Measurements from ENCODE around the gene NXPH3.

The NXPH3 gene

DNA sequence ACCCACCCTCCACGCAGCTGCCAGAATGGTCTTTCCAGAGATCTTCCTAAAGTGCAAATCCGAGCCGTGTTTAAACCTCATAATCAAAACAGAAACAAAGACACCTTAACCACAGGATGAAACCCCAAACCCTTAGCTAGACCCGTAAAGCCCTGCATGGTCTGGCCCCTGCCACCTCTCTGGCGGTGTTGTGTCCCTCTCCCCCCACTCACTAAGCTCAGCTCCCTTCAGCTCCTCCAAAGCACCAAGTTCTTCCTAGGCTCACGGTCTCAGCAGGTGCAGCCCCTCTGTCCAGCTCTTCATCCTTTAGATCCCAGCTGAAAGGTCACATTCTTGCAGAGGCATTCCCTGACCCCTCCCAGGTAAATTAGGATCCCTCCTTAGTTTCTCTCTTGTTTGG lies 4.4 kb upstream of the NXPH3 start:
- Histone ChIP-seq H3K36me3 (ENCODE audit: insufficient read depth, low read length) (no peaks in the 10 kb centered on the region), H3K9me3 (ENCODE audit: low read depth, low read length) (no peaks in the 10 kb centered on the region), H3K27ac (no peak overlapping the region), H3K9ac (ENCODE audit: insufficient read length) (no peak overlapping the region), H3K4me3 (no peak overlapping the region)
- DNase-seq (ENCODE audit: low read depth, low spot score) = no peak
- no peak for TF ChIP-seq POLR2AphosphoS5 (IDR thresholded peaks at IDR 0.05; ENCODE audit: borderline replicate concordance, low read depth, low read length)
- TF ChIP-seq FOXP2 (optimal IDR thresholded peaks at IDR 0.05; ENCODE audit: control extremely low read depth, extremely low read length, insufficient read depth) = no peak
- TF ChIP-seq EZH2 (IDR thresholded peaks at IDR 0.05) = no peak

DNA sequence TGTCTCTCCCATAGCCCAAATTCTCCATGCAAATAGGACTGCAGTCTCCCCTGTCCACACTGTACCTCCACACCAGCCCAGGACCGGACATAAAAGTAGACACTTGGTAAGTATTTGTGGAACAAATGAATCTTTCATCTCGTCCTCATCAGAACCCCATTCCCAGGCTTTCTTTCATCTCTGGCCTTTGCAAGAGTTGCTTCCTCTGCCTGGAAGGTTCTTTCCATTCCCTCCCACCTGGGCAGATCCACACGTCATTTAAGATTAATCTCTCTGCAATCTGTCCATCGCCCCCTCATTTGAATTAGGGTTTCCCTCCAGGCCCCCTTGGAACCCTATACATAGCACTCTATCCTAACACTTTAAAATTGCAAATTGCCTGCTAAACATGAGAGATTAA lies 3.9 kb upstream of the NXPH3 start:
- Histone ChIP-seq H3K4me3 (no peak overlapping the region), H3K36me3 (ENCODE audit: insufficient read depth, low read length) (no peaks in the 10 kb centered on the region), H3K27ac (no peak overlapping the region), H3K9me3 (ENCODE audit: low read depth, low read length) (no peaks in the 10 kb centered on the region), H3K9ac (ENCODE audit: insufficient read length) (no peak overlapping the region)
- DNase-seq (ENCODE audit: low read depth, low spot score) = no peak
- TF ChIP-seq POLR2AphosphoS5 (IDR thresholded peaks at IDR 0.05; ENCODE audit: borderline replicate concordance, low read depth, low read length) = no peak
- TF ChIP-seq FOXP2 (optimal IDR thresholded peaks at IDR 0.05; ENCODE audit: control extremely low read depth, extremely low read length, insufficient read depth) = no peak
- no peak for TF ChIP-seq EZH2 (IDR thresholded peaks at IDR 0.05)

DNA sequence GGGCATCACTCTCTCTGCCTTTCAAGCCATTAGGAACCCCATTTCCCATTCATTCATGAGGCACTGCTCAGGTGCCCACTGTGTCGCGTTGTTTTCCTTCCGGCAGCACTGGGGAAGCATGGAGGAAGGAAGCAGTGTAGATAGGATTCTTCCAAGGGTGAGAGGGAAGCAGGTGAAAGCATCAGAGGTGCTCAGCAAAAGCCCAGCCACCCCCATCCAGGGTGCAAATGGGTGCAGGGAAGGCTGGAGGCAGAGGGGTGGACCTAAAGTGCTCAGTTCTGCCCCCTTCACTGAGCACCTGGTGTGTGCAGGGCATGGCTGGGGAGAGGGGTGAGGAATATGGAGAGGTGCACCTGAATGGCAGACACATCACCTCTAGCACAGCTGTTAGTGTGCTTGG lies 3.4 kb upstream of the NXPH3 start:
- Histone ChIP-seq H3K36me3 (ENCODE audit: insufficient read depth, low read length) (no peaks in the 10 kb centered on the region), H3K9ac (ENCODE audit: insufficient read length) (no peak overlapping the region), H3K27ac (no peak overlapping the region), H3K9me3 (ENCODE audit: low read depth, low read length) (no peaks in the 10 kb centered on the region), H3K4me3 (no peak overlapping the region)
- DNase-seq (ENCODE audit: low read depth, low spot score) = no peak
- TF ChIP-seq EZH2 (IDR thresholded peaks at IDR 0.05) = no peak
- TF ChIP-seq POLR2AphosphoS5 (IDR thresholded peaks at IDR 0.05; ENCODE audit: borderline replicate concordance, low read depth, low read length) = no peak
- TF ChIP-seq FOXP2 (optimal IDR thresholded peaks at IDR 0.05; ENCODE audit: control extremely low read depth, extremely low read length, insufficient read depth) = no peak

DNA sequence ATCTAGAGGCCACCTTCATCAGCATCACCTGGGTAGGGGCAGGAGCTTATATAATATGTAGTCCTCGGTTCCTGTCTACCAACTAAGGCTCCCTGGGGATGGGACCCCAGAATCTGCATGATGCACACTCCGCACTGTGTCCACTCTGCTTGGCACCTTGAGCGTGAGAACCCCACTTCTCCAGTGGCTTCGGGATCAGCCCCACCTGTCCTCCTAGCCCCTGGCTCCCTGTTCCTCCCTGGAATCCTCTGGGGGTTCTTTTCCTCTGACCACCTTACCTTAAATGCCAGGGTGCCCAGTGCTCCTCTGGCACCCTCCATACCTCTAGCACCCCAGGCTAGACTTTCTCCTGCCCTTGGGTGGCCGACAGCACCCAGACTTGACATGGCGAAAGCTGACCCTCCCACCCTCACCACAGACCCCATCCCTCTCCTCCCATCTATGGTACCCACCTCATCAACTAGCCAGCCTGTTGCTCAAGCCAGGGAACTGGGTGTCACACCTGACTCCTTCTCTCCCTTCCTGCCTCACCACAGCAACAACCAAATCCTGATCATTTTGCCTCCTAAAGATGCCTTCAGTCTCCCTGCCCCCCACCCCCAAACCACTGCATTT lies 2.8 kb upstream of the NXPH3 start:
- H3K27ac ChIP-seq = no peak overlapping the region
- no peak overlapping the region for H3K4me3 ChIP-seq
- DNase-seq (ENCODE audit: low read depth, low spot score) = no peak
- no peaks in the 10 kb centered on the region for H3K9me3 ChIP-seq (ENCODE audit: low read depth, low read length)
- TF ChIP-seq POLR2AphosphoS5 (IDR thresholded peaks at IDR 0.05; ENCODE audit: borderline replicate concordance, low read depth, low read length) = no peak
- no peak for TF ChIP-seq EZH2 (IDR thresholded peaks at IDR 0.05)
- TF ChIP-seq FOXP2 (optimal IDR thresholded peaks at IDR 0.05; ENCODE audit: control extremely low read depth, extremely low read length, insufficient read depth) = no peak
- H3K9ac ChIP-seq (ENCODE audit: insufficient read length) = no peak overlapping the region
- no peaks in the 10 kb centered on the region for H3K36me3 ChIP-seq (ENCODE audit: insufficient read depth, low read length)

DNA sequence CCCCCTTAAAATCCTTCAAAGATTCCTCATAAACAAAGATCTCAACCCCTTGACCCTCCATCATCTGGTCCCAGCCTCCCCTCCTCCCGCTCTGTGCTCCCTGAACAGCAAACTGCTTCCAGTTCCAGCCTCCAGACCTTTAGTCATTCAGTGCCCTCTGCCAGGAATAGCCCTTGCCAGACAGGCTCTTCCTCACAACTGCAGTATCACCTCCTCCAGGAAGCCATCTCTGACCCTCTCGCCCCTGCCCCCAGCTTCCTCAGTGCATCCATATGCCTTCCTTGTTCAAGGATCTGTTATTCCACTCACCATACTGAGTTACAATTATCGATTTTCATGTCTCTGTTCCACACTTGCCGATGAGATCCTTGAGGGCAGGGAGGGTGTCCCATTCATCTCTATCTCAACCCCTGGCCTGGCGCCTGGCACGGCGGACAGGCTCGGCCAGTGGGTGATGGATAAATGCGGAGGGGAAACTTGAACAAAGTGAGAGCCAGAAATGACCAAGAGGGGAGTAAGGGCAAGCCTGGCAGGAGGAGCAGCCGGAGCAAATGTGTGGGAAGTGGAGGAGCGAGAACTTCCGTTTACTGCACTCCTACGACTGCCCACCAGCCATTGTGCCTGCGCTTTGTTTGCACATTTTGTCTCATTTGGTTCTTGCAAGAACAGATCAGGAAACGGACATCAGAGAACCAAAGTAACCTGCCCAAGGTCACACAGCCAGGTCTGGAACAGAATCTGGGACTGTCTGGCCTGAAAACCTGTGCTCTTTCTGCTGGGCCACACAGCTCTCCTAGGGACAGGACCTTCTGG lies 2.0 kb upstream of the NXPH3 start:
- TF ChIP-seq EZH2 (IDR thresholded peaks at IDR 0.05) = no peak
- no peak for TF ChIP-seq FOXP2 (optimal IDR thresholded peaks at IDR 0.05; ENCODE audit: control extremely low read depth, extremely low read length, insufficient read depth)
- TF ChIP-seq POLR2AphosphoS5 (IDR thresholded peaks at IDR 0.05; ENCODE audit: borderline replicate concordance, low read depth, low read length) = no peak
- H3K36me3 ChIP-seq (ENCODE audit: insufficient read depth, low read length) = no peaks in the 10 kb centered on the region
- no peak overlapping the region for H3K27ac ChIP-seq
- no peak overlapping the region for H3K9ac ChIP-seq (ENCODE audit: insufficient read length)
- no peak overlapping the region for H3K4me3 ChIP-seq
- DNase-seq (ENCODE audit: low read depth, low spot score) = no peak
- no peaks in the 10 kb centered on the region for H3K9me3 ChIP-seq (ENCODE audit: low read depth, low read length)

DNA sequence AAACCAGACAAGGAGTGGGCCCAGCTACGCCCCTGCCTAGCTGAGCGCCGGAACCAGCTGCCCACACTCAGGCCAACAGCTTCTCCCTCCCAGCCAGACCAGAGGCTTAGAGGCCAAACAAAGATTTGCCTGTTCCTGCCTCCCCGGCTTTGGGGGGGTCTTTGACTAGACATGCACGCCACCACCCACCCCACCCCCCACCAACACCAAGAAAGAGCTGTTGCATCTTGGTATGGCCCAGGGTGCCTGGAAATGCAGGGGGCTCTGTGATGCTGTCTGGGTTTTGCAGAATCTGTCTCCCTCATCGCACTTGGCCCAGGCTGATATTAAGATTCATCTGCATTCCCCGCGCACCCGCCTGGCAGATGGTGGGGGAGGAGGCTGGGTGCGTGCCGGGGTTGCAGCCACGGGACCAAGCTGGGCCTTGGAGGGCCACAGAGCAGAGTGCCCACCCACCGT lies 1.3 kb upstream of the NXPH3 start:
- TF ChIP-seq EZH2 (IDR thresholded peaks at IDR 0.05) = no peak
- TF ChIP-seq POLR2AphosphoS5 (IDR thresholded peaks at IDR 0.05; ENCODE audit: borderline replicate concordance, low read depth, low read length) = no peak
- no peak for TF ChIP-seq FOXP2 (optimal IDR thresholded peaks at IDR 0.05; ENCODE audit: control extremely low read depth, extremely low read length, insufficient read depth)
- no peak overlapping the region for H3K27ac ChIP-seq
- no peak overlapping the region for H3K4me3 ChIP-seq
- no peak overlapping the region for H3K9ac ChIP-seq (ENCODE audit: insufficient read length)
- H3K9me3 ChIP-seq (ENCODE audit: low read depth, low read length) = no peaks in the 10 kb centered on the region
- DNase-seq (ENCODE audit: low read depth, low spot score) = no peak
- H3K36me3 ChIP-seq (ENCODE audit: insufficient read depth, low read length) = no peaks in the 10 kb centered on the region

DNA sequence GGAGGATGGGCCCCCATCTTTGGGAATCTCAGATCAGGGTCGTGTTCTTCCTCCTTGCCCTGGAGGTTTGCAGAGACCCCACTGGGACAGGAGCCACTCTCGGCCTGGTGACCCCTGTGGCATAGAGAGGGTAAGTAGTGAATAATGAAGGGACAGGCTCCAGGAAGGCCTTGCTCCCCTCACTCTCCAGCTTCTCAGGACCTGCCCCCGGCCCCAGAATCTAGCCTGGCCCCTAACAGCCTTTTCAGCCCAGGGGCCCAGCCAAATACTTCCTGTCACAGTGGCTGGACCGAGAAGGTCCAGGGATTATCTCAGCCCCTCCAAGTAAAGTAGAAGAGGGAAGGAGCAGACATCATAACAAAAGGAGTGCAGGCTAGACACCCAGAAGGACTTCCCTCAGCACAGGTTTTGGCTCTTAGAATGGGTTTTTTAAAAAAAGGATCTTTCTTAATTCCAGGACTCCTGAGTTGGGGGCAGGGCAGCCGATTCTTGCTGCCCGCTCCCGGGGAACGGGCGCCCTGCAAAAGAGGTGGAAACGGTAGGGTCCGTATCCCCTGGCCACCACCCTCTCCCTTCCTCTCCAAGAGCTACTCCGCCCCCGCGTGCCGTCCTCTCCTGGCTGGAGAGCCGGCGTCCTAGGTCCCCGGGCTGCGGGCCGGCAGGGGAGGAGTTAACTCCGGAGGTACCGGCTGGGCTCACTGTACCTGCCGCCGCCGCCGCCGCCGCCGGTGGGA lies 559 bp upstream of the NXPH3 start:
- Histone ChIP-seq H3K36me3 (ENCODE audit: insufficient read depth, low read length) (no peaks in the 10 kb centered on the region), H3K4me3 (peak overlapping the region; percentile 90), H3K27ac (no peak overlapping the region), H3K9ac (ENCODE audit: insufficient read length) (no peak overlapping the region), H3K9me3 (ENCODE audit: low read depth, low read length) (no peaks in the 10 kb centered on the region)
- no peak for DNase-seq (ENCODE audit: low read depth, low spot score)
- TF ChIP-seq EZH2 (IDR thresholded peaks at IDR 0.05) (no peak), FOXP2 (optimal IDR thresholded peaks at IDR 0.05; ENCODE audit: control extremely low read depth, extremely low read length, insufficient read depth) (no peak), POLR2AphosphoS5 (IDR thresholded peaks at IDR 0.05; ENCODE audit: borderline replicate concordance, low read depth, low read length) (no peak)

All from SK-N-MC (cell line).